ENCODE data around the gene TLNRD1.
A peak's percentile ranks its signal among the peaks of the same experiment; 100 is the strongest.

Gene TLNRD1

GRCh38 chr15:81024936-81025335 is 24.2 kb downstream of the TLNRD1 start:
- no peak overlapping the region for H3K4me3 ChIP-seq (replicated peaks in 1 of 2; ENCODE audit: low read depth in 2 of 2, low read length in 2 of 2)
- TF ChIP-seq, protein P1, sequence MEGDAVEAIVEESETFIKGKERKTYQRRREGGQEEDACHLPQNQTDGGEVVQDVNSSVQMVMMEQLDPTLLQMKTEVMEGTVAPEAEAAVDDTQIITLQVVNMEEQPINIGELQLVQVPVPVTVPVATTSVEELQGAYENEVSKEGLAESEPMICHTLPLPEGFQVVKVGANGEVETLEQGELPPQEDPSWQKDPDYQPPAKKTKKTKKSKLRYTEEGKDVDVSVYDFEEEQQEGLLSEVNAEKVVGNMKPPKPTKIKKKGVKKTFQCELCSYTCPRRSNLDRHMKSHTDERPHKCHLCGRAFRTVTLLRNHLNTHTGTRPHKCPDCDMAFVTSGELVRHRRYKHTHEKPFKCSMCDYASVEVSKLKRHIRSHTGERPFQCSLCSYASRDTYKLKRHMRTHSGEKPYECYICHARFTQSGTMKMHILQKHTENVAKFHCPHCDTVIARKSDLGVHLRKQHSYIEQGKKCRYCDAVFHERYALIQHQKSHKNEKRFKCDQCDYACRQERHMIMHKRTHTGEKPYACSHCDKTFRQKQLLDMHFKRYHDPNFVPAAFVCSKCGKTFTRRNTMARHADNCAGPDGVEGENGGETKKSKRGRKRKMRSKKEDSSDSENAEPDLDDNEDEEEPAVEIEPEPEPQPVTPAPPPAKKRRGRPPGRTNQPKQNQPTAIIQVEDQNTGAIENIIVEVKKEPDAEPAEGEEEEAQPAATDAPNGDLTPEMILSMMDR (IDR thresholded peaks at IDR 0.05; ENCODE audit: low read depth, low read length), result no peak
- DNase-seq (ENCODE audit: low read depth in 2 of 2), result no peak

GRCh38 chr15:81025721-81026370 is 25.1 kb downstream of the TLNRD1 start:
- TF ChIP-seq, protein P1 (IDR thresholded peaks at IDR 0.05; ENCODE audit: low read depth, low read length), result no peak
- DNase-seq (ENCODE audit: low read depth in 2 of 2), result no peak

GRCh38 chr15:81026836-81027599 is 26.3 kb downstream of the TLNRD1 start:
- TF ChIP-seq, protein P1 (IDR thresholded peaks at IDR 0.05; ENCODE audit: low read depth, low read length), result no peak
- DNase-seq (ENCODE audit: low read depth in 2 of 2), result peak in 1 of 2 donors; percentile 9
- no peak overlapping the region for H3K4me3 ChIP-seq (replicated peaks in 1 of 2; ENCODE audit: low read depth in 2 of 2, low read length in 2 of 2)

More at GRCh38 chr15:81025721-81026370, 25.1 kb downstream of the TLNRD1 start:
- no peak overlapping the region for H3K4me3 ChIP-seq (replicated peaks in 1 of 2; ENCODE audit: low read depth in 2 of 2, low read length in 2 of 2)

- TF ChIP-seq, protein P1 (IDR thresholded peaks at IDR 0.05; ENCODE audit: low read depth, low read length), result no peak
- H3K4me3 ChIP-seq (replicated peaks in 1 of 2; ENCODE audit: low read depth in 2 of 2, low read length in 2 of 2), result no peak overlapping the region
- peak; percentile 39 to 69 for DNase-seq (ENCODE audit: low read depth in 2 of 2)
These were observed 28.9 kb downstream of the TLNRD1 start for GRCh38 chr15:81029414-81030300.

- TF ChIP-seq, protein P1 (IDR thresholded peaks at IDR 0.05; ENCODE audit: low read depth, low read length), result no peak
- no peak for DNase-seq (ENCODE audit: low read depth in 2 of 2)
- H3K4me3 ChIP-seq (replicated peaks in 1 of 2; ENCODE audit: low read depth in 2 of 2, low read length in 2 of 2), result no peak overlapping the region
These were observed 29.6 kb downstream of the TLNRD1 start for GRCh38 chr15:81030301-81030750.

- DNase-seq (ENCODE audit: low read depth in 2 of 2), result no peak
- TF ChIP-seq, protein P1 (IDR thresholded peaks at IDR 0.05; ENCODE audit: low read depth, low read length), result no peak
- no peak overlapping the region for H3K4me3 ChIP-seq (replicated peaks in 1 of 2; ENCODE audit: low read depth in 2 of 2, low read length in 2 of 2)
These were observed 30.5 kb downstream of the TLNRD1 start for GRCh38 chr15:81031203-81031602.
